OCI-LY3 (cell line): ENCODE data around the gene CTPS2.

Experiments used
- CTCF ChIP-seq: fragments of 200-600, 300-600 bp; sonication (generic); IDR thresholded peaks from 2 replicates; pipeline ENCODE4 v1.5.1; 2014; ENCODE audit warnings: antibody characterized with exemption, low read length, low read depth
- EZH2phosphoT487 ChIP-seq: fragments of 200-600 bp; shearing (Covaris generic); IDR thresholded peaks from 2 replicates; pipeline ENCODE4 v1.6.1; 2018; ENCODE audit warnings: antibody characterized with exemption, mixed run types, low read depth

- no peak for TF ChIP-seq CTCF
- no peak for TF ChIP-seq EZH2phosphoT487
Observed at GRCh38 chrX:16586377-16587112, 125.9 kb downstream of the CTPS2 start.
